ELR (cell line): Measurements from ENCODE around the gene ME3.

Source experiments
- DNase-seq: peaks from one replicate; pipeline ENCODE4 v3.0.0-alpha.2; 2015; ENCODE audit warnings: low read depth

ME3 gene

DNA sequence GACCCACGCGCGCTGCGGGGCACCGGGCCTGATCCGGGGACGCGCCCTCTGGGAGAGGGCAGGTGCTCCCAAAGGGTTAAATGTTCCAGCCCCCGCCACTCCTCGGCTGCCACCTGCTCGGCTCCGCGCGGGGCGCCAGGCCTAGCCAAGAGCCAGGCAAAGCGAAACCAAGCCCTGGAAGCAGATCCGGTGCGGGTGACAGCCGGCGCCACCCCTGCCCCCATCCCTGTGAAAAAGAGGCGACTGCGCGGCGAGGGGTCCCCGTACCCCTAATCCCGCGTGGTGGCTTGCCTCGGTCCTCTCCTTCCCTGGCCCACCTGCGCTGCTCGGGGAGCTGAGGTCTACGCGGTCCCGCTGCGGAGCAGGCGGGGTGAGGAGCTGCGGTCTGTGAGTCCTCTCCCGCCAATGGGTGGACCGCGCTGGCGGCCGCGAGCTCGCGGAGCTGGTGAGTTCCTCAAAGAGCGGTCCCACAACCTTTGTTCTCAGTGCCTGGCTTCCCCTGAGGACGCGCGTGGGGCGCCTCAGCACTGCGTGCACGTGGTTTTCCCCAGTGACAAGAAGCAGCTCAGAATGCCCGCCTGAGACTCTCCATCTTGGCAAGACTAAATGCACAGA is at the start of gene ME3:
Gene ME3, minus strand, starts transcription at position 610 of the 615 bp plus-strand sequence.
- DNase-seq: peak; percentile 76

DNA sequence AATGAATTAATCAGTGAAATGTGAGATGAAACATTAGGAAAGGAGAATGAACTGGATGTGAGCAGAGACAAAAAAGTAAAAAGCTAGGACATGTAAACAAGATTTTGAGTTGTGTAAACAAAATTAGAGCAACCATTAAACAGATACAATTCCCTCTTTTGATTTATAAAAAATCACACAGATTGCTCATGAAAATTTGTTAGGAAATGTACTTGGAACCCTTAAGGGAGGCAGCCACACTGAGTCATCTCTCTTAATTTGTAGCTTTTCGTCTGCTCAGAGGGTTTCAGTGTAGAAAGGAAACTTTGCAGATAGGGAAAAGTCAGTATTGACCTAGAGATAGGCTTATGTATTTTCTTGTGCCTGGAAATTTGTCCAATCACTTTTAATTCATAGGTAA is 49.6 kb upstream of the ME3 start:
- peak; percentile 64 for DNase-seq

DNA sequence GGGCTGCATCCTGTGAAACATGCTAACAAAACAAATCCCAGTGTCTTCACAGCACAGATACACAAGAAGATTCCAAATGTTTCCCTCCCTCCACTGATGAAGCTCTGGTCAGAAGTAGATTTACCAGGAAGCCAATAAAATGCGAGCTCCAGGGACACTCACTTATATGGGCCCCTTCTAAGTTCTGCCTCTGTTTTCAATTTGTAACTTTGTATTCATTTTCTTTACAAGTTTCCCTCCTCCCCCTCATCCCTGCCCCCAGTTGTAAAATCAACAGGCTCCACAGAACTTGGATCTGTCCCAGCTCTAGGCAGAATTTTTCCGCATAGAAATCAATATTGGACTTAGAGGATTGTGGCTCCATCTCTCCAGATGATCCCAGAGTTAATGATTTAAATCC is 48.1 kb upstream of the ME3 start:
- DNase-seq: no peak

DNA sequence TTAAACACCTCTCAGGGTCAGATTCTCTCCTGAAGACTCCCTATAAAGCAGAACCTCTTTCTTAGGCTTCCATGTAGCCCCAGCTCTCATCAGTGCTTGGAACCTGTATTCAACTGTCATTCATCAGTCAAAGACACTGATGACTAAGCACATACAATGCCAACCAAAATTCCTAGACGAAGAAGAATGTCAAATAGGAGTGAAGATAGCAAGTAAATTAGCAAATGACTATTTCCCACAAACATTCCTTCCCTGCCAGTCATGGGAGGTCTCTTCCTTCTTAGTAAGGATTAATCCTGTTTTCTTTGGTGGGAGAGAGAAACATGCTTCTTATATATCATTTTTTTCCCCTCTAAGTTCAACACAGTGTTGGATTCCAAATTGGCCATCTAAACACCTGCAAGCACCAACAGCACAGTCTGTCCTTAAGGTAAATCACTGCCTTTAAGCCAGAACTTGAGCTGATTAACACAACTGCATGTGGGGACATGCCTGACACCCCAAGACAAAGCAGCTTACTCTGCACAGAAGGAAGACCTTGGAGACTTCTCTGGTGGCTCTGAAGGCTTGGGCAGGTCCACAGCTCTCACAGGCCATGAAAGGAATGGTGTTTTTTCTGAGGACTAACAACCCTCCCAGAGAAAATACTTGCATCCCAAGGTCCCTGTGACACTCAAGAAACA is 47.5 kb upstream of the ME3 start:
- DNase-seq: peak; percentile 96

DNA sequence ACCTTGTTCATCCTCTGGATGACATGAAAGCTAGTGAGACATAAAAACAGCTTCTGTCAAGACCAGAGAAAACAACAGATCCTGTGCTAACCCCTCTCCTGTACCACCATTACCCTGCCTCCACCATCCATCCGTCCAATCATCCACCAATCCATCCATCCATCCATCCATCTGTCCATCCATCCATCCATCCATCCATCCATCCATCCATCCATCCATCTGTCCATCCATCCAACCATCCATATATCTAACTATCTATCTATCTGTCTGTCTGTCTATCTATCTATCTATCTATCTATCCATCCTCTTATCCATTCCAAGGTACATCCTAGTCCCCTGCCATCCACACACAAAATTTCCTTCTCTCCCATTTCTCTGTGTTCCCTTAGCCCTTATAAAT is 46.6 kb upstream of the ME3 start:
- DNase-seq: no peak

DNA sequence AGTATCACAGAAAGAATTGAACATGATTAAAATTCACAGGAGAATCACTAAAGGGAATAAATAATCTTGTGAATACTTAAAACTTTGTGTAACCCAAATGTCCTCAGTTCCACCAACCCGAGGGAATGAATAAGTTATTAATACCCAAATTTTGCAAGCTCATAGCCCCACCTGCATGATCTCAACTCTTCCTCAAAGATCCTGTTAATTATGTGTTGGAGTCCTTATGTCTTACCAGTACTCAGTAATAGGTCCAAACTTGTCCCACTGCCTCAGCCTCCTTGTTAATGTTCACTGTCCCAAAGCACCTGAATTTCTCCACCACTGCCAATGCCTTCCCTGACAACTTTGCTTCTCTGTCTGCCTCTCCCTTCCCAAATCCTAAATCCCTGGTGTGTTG is 46.1 kb upstream of the ME3 start:
- no peak for DNase-seq

DNA sequence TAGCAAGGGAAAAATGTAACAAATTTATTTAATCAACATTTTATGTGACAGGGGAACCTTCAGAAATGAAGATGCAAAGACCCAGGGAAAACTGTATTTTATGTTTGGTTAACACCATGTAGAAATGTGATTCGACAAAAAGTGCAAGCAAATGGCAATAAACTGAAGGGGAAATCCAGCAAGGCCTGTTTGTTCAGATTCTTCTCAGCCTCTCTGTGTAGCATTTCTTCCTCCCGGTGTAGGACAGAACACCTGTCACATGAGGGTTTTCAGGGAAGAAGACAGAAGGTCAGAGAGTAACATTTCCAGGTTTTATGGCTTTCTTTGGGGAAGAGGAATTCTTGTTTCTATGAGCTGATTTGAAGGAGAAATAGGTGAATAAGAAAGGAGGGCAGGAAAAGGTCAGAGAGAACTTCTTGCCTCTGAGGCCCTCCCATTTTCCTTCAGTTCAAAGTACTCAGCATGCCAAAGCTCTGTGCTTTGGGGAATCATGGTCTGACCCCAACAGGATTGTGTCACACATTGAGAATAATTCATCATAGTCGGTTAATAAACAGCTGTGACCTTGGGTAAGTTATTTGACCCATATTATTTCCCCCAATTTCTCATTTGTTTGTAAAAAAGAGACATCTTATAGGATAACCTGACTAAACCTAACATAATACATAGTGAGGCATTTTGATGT is 45.5 kb upstream of the ME3 start:
- no peak for DNase-seq

DNA sequence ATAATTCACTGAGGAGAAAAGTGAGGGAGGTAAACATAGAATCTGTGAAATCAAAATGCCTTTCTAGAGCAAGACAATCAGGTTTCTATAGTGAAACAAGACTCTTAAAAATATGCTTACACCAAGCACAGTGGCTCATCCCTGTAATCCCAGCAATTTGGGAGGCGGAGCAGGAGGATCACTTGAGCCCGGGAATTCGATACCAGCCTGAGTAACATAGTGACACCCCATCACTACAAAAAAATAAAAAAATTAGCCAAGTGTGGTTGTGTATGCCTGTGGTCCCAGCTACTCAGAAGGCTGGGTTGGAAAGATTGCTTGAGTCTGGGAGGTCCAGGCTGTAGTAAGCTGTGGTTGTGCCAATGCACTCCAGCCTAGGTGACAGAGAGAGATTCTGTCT is 43.2 kb upstream of the ME3 start:
- DNase-seq: no peak

DNA sequence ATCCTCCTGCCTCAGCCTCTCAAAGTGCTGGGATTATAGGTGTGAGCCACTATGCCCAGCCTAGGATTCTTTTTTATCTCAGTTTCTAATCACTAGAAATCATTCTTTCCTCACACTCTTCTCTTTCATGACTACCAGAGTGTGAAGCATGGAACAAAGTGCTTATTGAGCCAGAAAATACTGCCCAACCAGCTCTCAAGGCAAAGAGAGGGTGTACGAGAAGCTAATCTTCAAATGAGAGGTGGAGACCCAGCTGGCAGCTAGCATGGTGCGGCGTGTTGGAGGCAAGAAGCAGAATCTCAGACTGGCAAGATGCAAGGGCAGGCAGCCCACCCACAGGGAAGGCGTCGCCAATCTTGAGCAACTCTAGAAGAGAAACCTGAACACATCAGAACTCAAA is 41.1 kb upstream of the ME3 start:
- DNase-seq: no peak

DNA sequence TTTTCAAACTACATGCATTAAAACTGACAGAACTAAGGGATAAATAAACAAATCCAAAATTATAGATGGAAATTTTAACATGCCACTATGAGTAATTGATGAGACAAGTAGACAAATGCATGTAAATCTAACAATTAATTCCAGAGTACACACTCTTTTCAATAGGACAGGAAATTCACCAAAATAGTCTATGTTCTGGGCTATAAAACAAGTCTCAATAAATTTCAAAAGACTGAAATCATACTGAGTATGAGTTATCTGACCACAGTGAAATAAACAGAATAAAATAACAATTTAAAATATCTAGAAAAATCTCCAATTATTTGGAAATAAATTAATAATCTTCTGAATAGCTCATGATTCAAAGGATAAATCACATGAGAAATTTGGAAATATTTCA is 38.5 kb upstream of the ME3 start:
- no peak for DNase-seq

DNA sequence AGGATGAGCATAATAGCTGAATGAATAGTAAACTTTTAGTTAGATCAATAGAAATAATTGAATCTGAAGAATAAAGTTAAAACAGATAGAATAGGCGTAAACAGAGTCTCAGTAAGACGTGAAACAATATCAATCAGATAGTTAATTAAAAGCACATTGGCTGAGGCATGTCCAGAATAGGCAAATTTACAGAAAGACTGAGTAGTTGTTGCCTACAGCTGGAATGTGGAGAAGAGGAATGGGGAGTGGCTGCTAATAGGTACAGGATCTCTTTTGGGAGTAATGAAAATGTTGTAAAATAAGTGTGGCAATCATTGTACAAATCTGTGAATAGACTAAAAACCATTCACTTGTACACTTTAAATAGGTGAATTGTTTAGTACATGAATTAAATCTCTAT is 36.3 kb upstream of the ME3 start:
- DNase-seq: no peak

DNA sequence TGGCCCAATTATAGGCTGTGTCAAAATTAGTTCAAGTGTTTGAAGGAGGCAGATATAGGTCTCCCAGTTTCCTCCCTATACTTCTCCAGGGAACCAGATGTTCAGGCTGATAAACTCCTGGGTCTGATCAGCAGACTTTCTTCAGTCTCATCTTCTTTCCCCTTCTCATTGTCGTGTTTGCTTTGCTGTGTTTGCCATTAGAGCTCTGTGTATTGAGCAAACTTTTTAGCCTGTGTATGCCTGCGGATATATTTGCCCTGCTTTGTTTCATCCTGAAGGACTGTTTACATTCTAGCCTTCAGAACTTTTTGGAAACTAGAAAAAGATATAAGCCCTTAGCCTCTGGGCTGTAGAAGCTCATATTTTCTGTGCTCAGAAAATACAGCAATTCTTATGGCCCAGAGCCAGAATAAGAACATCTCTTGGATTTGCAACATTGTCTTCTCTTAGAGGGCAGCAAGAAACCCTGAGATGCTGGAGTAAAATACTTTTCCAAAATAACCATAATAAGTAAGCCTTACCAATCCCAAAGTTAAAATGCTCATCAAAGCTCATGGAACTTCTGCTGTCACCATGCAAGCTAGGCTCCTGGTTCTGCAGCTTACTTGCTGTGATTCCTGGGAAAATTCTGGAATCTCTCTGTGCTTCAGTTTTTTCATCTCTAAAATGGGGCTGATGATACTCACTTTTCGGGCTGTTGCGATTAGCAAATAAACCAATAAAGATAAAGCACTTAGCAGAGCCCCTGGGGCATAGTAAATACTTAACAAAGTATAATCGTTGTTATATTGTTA is 34.1 kb upstream of the ME3 start:
- no peak for DNase-seq

DNA sequence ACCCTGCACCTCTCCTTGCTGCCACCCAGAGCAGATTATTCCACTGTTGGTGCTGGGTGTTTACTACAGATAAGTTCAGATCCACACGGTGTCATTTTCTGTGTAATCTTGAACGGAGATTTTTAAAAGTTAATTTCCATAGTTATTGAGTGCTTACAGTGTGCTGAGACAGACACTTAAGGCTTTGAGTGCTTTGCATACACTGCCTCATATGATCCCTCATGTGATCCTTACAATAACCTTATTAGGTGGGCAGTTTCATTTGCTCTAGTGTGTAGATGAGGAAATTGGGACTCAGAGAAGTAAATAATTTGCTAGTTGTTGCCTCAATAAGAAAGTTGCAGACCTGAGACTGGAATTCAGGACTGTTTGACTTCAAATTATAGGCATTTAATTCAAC is 32.3 kb upstream of the ME3 start:
- no peak for DNase-seq

DNA sequence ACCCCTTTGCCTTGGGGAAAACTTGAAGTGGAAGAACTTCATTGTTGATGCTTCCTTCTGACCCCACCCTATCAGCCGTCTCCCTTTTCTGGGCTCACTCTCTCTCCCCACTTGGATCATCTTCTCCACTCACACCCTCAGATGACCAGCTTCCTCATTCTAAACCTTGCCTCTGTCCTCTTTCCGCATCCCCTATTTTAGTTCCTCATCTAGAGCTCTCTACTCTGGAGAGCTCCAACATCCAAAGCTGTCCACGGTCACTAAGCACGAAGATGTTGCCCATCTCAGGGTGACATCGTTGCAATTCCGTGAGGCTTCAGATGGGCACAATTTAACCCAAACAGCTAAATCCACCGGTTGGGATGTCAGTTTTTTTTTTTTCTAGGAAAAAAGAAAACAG is 31.6 kb upstream of the ME3 start:
- DNase-seq: no peak

DNA sequence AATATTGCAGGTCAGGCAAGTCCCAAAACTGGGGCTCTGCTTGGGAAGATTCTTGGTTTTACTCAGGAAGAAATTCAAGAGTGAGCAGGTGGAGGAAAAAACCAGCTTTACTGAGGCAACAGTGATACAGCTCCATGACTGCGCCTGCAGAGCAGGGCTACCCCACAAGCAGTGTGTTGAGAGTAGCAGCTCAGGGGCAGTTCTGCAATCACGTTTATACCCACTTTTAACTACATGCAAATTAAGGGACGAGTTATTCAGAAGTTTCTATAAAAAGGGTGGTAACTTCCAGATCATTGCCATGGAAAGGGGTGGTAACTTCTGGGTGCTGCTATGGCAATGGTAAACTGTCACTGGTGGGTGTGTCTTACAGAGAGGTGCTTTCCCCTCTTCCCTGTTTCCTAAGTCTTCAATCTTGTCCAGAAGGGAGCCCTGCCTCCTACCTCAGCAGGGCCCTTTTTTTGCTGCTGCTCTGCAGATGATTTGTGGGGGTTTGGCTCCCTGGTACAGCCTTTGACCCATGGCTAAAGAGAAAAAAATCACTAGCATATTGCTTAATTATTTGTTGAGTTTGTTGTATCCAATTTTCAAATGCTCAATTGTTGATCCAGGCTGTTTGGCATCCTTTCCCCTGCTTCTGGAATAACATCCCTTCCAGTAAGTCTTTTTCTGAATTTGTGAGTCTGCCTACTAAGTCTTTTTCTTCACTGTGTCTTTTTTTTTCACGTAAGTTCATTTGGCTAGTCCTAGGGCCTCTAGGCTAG is 30.0 kb upstream of the ME3 start:
- no peak for DNase-seq

DNA sequence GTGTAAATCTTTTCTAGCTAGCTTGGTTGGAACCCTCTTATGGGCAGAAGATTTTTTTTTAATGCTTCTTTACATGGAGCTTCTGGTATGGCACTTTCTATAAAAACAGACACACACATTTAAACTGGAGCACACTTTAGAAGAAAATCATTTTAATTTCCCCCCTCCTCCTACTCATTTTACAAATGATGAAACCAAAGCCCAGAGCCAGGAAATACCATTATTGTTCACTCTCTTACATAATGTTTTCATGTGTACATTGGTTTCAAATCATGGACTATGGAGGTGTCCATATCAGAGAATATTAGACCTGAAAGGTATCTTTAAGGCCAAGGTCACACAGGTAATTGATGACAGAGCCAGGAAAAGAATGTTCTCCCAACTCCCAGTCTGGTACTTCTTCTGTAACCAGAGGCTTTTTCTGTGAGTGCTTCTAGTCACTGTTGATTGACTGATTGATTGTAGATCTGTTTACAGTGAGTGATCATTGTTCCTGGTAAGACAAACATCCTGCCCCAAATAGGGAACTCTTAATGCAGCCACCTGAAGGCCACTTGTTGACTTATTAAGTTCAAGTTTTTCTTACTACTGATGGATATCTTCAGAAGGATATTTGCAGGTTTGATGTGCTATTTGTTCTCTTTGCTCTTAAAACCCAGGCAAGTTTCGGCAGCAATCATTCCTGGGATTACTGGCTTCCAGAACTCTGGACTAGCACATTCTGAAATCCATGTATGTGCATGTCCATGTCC is 26.8 kb upstream of the ME3 start:
- DNase-seq: no peak

DNA sequence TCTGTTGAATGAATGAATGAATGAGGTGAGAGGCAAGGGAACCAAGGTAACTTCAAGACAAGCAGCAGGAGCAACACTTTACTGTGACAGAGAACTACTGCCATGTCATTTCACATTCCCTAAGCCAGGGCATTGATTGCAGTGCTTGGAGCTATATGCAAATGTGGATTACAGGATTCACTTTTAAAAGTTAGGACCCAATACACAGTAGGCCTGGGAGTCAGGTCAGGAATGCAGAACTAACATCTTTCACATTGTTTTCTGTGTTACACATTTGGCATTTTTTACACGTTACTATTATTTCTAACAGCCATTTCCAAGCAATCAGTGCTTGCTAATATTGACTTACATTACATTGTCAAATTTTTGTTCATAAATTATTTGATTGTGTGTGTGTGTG is 26.2 kb upstream of the ME3 start:
- DNase-seq: peak; percentile 54

DNA sequence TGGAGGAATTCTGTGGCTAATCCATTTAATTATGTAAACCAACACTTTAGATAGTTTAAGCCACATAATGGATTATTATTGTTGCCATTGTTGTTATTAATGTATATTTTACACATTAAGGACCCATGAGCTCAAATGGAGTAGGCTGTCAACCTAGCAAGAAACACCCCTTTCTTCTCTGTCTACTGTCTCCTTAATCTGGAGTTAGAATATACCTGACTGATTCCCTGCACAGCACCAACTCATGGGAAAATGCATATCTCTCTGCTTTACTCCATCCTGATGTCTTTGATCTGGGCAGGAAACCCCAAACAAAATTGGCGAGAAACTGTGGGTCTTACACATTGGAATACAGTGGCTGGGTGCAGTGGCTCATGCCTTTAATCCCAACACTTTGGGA is 24.0 kb upstream of the ME3 start:
- DNase-seq: no peak

DNA sequence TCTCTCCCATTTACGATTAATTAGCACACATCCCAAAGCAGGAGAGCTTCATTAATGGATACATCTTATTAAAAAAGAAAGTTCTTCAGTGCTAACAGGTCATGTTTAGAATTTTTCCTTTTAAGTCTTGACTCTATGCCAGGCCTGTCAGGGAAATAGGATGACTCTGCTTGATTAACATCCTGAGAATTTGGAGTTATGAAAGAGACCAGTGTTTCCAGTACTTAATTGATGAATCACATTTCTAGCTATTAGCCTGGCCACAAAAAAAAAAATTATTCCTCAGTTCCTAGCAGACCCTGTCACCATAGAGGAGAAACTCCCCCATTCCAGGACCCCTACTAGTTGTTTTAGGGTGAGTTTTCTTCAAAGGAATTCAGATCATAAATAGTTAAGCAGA is 23.6 kb upstream of the ME3 start:
- DNase-seq: peak; percentile 98

DNA sequence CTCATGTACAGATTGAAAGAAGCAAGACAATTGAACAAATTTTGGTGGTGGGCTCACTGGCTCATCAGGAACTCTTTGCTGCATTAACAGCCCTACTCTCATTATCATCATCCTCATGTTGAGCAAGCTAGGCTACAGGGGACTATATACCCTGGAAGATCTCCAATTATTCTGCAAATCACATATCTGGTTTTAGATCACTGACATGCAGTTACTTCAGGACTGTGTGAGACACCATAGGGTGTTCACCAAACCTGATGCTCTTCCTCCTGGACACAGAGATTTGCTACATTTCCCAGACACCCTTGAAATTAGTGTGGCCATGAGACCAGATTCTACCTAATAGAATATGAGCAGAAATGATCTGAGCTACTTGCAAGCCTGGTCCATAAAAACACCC is 23.0 kb upstream of the ME3 start:
- peak; percentile 64 for DNase-seq

DNA sequence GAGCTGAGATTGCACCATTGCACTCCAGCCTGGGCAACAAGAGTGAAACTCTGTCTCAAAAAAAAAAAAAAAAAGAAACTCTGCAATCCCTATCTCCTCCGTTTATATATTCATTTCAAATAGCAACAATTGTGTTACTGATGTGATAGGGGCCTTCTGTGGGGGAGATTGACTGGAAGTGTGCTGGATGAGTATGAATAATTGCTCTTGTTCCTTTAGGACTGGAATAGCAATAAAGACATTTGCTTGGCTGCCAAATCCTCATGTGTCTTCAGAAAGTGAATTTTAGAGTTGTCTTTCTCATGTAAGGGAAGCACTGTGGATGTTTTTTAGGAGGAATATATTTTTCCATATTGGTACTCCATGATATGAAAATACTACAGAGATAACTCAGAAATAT is 21.1 kb upstream of the ME3 start:
- no peak for DNase-seq
